SHP77 treated with DMSO at 0.1 percent for 48 hours (cell line): ENCODE data around the gene GNPNAT1.
"Not testable (repeated sequence)": the region's sequence is repeated elsewhere in the genome, so short reads cannot be mapped to it uniquely, and the experiment has no call there.

ENCODE experiments used
- DNase-seq: peaks from one replicate; lab custom pipeline; 2025; lab: John Stamatoyannopoulos, UW

GNPNAT1 gene

DNA sequence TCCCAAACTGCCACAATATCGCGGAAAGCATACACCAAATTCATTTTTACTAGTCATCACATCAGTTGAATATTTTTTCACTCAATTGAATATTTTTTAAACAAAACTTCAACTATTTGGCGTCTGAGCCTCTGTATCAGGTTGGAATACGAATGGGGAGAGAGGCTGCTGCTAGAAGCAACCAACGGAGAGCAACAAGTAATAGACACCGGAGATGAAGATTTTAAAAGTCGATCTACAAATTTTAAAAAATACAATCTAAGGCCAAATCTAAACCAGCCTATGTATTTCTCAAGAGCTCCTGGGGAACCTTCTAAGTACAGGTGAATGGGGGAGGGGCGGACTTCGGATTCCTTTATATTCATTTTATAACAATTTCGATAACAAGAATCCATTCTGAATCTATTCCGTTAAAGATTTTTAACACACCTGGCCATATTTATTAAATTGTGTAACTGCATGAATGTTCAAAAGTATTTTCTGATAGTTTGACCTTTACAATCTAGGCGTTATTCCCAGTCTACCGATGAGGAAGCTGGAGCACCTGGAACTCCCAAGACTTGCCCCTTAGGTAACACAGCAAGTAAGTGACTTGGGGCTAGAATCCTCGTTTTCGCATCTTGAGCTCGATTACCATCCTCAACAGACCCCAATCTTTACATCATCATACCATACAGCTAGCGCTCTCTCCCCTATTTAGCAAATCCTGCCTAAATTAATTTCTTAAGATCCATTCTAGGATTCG lies 1.2 kb downstream of the GNPNAT1 start:
- no peak for DNase-seq

DNA sequence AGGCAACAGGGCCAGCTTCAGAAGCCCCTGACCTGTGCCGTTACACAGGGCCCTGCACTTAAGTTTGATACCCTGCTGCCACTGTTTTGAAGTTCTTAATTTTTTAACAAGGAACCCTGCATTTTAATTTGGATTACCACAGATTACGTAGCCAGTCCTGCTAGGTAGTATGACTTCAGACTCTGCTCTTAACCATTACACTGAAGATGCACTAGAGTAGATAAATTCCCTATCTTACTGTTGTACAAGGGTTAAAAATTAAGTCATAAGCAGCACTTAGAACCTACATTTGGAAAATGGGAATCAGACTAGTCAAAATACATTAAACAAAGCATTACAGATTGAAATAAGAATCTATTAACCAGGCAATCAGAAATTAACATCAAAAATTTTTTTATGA lies 2.3 kb downstream of the GNPNAT1 start:
- DNase-seq = no peak

DNA sequence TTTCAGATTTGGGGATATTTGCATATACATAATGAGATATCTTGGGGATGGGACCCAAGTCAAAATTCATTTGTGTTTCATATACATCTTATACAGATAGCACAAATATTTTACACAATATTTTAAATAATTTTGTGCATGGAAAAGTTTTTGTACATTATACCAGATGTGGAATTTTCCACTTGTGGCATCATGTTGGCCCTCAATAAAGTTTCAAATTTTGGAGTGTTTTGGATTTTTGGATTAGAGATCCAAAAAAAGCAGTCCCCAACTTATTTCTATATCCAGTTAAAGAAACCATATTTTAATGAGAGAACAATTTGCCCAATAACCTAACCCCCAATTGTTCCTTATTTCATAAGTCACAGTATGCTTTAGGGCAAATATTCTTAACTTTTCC lies 4.5 kb downstream of the GNPNAT1 start:
- no peak for DNase-seq

- no peak for DNase-seq
These were observed 8.2 kb downstream of the GNPNAT1 start for GRCh38 chr14:52783206-52783605.

GRCh38 chr14:52781629-52782028 lies 9.8 kb downstream of the GNPNAT1 start:
- DNase-seq = no peak

DNA sequence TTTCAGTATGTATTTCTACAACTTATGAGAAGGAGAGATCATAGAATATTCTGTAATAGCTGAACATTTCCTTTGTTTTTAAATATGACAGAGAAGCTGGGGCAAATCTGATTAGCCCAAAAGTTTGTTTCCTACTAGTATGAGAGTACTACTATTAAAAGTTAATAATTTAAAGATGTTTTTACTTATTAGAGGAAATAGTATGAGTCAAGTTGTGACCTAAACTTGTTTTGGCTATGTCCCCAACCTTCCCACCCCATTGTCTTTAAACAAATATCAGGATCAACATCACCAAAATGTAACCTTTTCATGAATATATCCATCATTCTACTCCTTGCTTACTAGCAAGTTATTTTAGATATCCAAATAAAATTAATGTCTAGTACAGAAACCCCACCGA lies 10.5 kb downstream of the GNPNAT1 start:
- DNase-seq = no peak

GRCh38 chr14:52778702-52779101 lies 12.7 kb downstream of the GNPNAT1 start:
- DNase-seq = no peak

- DNase-seq = no peak
These were observed 14.6 kb downstream of the GNPNAT1 start for GRCh38 chr14:52776816-52777215.

DNA sequence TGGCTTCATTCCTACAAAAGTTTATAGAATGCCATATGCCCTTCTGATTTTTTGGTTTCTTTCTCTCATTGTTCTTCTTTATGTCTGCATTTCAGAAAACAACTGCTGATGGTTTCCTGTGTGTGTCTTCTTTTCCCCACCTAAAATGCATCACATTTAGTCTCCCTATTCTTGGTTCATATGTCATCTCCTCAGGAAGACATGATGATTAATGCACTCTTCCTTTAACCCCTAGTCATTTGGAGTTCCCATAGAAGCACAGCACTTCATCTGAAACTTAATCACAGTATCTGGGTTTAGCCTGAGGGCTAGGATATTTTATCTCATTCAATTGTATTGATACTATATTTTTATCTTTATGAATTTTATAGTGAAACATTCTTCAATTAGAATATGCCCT lies 21.5 kb downstream of the GNPNAT1 start:
- no peak for DNase-seq

- DNase-seq = no peak
These were observed 24.2 kb downstream of the GNPNAT1 start for GRCh38 chr14:52767058-52767833.

- DNase-seq = not testable (repeated sequence)
These were observed 28.5 kb downstream of the GNPNAT1 start for GRCh38 chr14:52762923-52763322.

DNA sequence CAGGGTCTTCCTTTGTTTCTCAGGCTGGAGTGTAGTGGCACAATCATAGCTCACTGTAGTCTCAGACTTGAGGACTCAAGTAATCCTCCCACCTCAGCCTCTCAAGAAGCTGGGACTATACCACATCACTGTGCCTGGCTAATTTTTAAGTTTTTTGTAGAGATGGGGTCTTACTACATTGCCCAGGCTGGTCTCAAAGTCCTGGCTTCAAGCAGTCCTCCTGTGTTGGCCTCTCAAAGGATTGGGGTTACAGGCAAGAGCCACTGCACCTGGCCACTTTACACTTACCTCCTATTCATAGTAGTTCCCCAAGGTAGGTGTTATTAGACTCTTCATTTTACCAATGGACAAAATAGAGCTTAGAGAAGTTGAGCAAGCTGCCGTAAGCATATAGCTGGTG lies 32.3 kb downstream of the GNPNAT1 start:
- DNase-seq = no peak

GRCh38 chr14:52755607-52756316 lies 35.6 kb downstream of the GNPNAT1 start:
- DNase-seq = no peak

GRCh38 chr14:52748647-52749292 lies 42.6 kb downstream of the GNPNAT1 start:
- DNase-seq = no peak

GRCh38 chr14:52741865-52742264 lies 49.5 kb downstream of the GNPNAT1 start:
- no peak for DNase-seq

GRCh38 chr14:52740751-52741150 lies 50.7 kb downstream of the GNPNAT1 start:
- DNase-seq = no peak

GRCh38 chr14:52738409-52738808 lies 53.0 kb downstream of the GNPNAT1 start:
- no peak for DNase-seq

GRCh38 chr14:52735921-52736489 lies 55.4 kb downstream of the GNPNAT1 start:
- DNase-seq = no peak

GRCh38 chr14:52733824-52734223 lies 57.6 kb downstream of the GNPNAT1 start:
- no peak for DNase-seq

- no peak for DNase-seq
These were observed 60.7 kb downstream of the GNPNAT1 start for GRCh38 chr14:52730709-52731111.

- peak; percentile 88 for DNase-seq
These were observed 61.3 kb downstream of the GNPNAT1 start, which contains the start of gene STYX for GRCh38 chr14:52729925-52730708. TSS of gene STYX (plus strand) at chr14:52730166. CDS start at chr14:52730475, 309 bp downstream.
